SK-N-SH treated with all-trans-retinoic acid at 6 μM for 48 hours (cell line): ENCODE results near the gene LCN2.

Source experiments
- ARNTL ChIP-seq: fragments of 450-650 bp; formaldehyde crosslinking; IDR thresholded peaks from 2 replicates; pipeline ENCODE4 v1.5.0; 2020; ENCODE audit warnings: low read depth, mild to moderate bottlenecking, moderate library complexity, borderline replicate concordance
- ZNF8 ChIP-seq: fragments of 450-650 bp; formaldehyde crosslinking; IDR thresholded peaks from 2 replicates; pipeline ENCODE4 v1.5.0; 2020; ENCODE audit warnings: mild to moderate bottlenecking, moderate library complexity

DNA sequence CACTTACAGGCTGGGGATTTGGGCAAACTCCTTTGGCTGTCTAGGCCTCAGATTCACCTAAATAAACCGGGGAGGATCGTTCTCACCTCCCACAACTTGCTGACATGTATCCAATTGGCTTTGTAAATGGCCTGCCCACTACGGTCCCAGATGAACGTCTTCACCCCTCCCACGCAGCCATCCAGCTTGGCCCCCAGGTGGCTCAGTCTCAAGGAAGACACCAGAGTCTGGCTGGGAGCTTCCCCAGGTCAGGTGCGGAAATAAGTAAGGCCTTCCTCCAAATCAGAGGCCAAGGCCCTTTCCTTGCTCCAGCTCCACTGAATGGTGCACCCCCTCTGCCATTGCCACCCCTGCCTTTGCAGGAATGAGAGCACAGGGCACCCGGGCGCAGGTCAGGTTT, 30.7 kb downstream of the LCN2 start:
- no peak for TF ChIP-seq ARNTL
- TF ChIP-seq ZNF8 (CRISPR knock-in tag): no peak
